ENCODE data around the gene C10orf90.

The C10orf90 gene

DNA sequence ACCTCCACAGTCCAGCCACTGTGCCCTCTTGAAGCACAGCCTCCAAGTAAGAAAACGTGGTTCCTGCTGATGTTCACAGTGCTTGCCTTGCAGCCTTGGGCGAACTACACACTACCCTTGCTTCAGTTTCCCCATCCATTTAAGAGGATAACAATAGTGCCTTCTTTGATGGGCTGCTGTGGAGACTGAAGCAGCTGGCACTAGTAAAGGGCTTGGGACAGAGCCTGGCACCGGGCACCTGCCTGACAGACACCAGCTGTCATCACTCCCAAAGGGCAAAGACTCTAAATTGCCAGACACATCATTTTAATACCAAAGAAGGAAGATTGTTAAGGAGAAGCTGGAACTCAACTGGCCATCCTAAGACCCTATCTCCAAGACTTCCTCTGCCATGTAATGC is 3.1 kb upstream of the C10orf90 start:
- H3K4me3 ChIP-seq (ENCODE audit: low read depth, low read length), result no peak overlapping the region
- no peak overlapping the region for H3K9ac ChIP-seq (ENCODE audit: low read length)
- no peak overlapping the region for H3K27ac ChIP-seq (ENCODE audit: low read depth, low read length)
- H3K27me3 ChIP-seq (ENCODE audit: control insufficient read depth, insufficient read depth, low read length), result no peaks in the 10 kb centered on the region
- 0 out of 2 replicates have a peak, but pooled peaks cover 3% of the 10 kb centered on the region for H3K4me1 ChIP-seq (ENCODE audit: control insufficient read depth, insufficient read depth, low read length)
- no peaks in the 10 kb centered on the region for H3K36me3 ChIP-seq (ENCODE audit: control insufficient read depth, insufficient read depth, low read length)
- H3K9me3 ChIP-seq (ENCODE audit: control insufficient read depth, insufficient read depth, low read depth, low read length), result no peaks in the 10 kb centered on the region

DNA sequence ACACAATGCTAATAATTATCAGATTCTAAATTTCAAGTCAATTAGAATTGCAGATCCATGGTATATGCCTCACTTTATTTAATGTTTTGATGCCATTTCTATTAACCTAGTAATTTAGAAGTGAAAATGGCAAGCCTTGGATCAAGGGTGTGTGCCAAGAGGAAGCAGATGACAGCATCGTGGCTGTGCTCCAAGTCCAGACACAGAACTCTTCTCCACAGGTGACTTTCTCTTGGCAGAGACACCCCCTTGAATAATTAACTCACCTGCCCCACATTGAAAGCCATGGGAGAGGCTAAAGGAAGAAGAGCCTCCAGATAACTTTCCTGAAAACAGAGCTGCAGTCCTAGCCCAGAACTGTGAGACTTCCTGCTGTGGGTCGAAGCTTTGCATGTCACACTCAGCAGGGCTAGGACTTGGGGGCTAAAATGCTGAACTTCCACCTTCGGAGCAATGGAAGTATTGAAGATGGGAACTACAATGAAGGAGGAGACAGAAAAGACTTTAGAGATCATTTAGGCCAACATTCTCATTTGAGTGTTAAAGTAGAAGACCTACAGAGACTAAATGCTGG is 996 bp upstream of the C10orf90 start:
- Histone ChIP-seq H3K27me3 (ENCODE audit: control insufficient read depth, insufficient read depth, low read length) (no peaks in the 10 kb centered on the region), H3K36me3 (ENCODE audit: control insufficient read depth, insufficient read depth, low read length) (no peaks in the 10 kb centered on the region), H3K4me1 (ENCODE audit: control insufficient read depth, insufficient read depth, low read length) (0 out of 2 replicates have a peak, but pooled peaks cover 3% of the 10 kb centered on the region), H3K9me3 (ENCODE audit: control insufficient read depth, insufficient read depth, low read depth, low read length) (no peaks in the 10 kb centered on the region), H3K9ac (ENCODE audit: low read length) (no peak overlapping the region), H3K4me3 (ENCODE audit: low read depth, low read length) (no peak overlapping the region), H3K27ac (ENCODE audit: low read depth, low read length) (no peak overlapping the region)

DNA sequence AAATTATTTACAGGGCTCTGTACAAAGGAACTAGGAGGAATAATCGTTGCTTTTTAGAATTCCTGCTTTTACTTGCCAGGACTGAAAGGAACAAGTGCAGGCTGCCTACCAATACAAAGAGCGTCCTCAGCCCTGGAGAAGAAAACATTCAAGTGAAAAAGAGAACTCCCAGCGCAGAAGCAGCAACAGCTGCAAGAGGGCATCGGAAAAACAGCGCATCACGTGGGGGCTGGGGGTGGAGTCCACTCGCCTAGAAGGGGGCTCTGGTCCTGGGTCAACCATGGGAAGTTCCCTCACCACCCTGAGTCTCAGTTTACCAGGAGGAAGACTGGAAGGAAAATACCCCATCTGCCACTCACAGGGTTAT is 385 bp upstream of the C10orf90 start:
- Histone ChIP-seq H3K4me1 (ENCODE audit: control insufficient read depth, insufficient read depth, low read length) (0 out of 2 replicates have a peak, but pooled peaks cover 3% of the 10 kb centered on the region), H3K9ac (ENCODE audit: low read length) (no peak overlapping the region), H3K9me3 (ENCODE audit: control insufficient read depth, insufficient read depth, low read depth, low read length) (no peaks in the 10 kb centered on the region), H3K27ac (ENCODE audit: low read depth, low read length) (no peak overlapping the region), H3K36me3 (ENCODE audit: control insufficient read depth, insufficient read depth, low read length) (no peaks in the 10 kb centered on the region), H3K4me3 (ENCODE audit: low read depth, low read length) (no peak overlapping the region), H3K27me3 (ENCODE audit: control insufficient read depth, insufficient read depth, low read length) (no peaks in the 10 kb centered on the region)

GRCh38 chr10:126669168-126669567 is 1.3 kb downstream of the C10orf90 start:
- H3K9ac ChIP-seq (ENCODE audit: low read length), result no peak overlapping the region
- no peak overlapping the region for H3K4me3 ChIP-seq (ENCODE audit: low read depth, low read length)
- no peak overlapping the region for H3K27ac ChIP-seq (ENCODE audit: low read depth, low read length)
- H3K9me3 ChIP-seq (ENCODE audit: control insufficient read depth, insufficient read depth, low read depth, low read length), result no peaks in the 10 kb centered on the region
- H3K27me3 ChIP-seq (ENCODE audit: control insufficient read depth, insufficient read depth, low read length), result no peaks in the 10 kb centered on the region
- no peaks in the 10 kb centered on the region for H3K36me3 ChIP-seq (ENCODE audit: control insufficient read depth, insufficient read depth, low read length)
- H3K4me1 ChIP-seq (ENCODE audit: control insufficient read depth, insufficient read depth, low read length), result 0 out of 2 replicates have a peak, but pooled peaks cover 3% of the 10 kb centered on the region

DNA sequence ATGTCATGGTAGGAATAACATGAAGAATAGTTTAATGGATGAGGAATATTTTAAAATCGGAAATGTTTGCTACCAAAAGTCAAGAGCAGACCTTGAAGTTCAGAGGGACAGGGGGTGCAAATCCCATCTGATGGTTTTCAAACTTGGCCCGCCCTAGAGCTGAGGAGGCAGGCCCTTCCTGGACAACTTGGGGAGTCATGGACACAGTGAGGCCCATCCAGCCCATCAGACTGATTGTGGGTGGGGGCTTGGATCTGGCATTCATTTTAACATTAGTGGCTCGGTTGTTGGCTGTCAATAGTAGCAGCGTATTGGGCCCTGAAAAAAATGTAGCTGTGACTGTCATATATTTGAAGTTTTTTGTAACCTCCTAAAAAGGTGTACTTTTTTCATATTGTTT is 2.0 kb downstream of the C10orf90 start:
- no peak overlapping the region for H3K27ac ChIP-seq (ENCODE audit: low read depth, low read length)
- H3K9me3 ChIP-seq (ENCODE audit: control insufficient read depth, insufficient read depth, low read depth, low read length), result no peaks in the 10 kb centered on the region
- no peaks in the 10 kb centered on the region for H3K36me3 ChIP-seq (ENCODE audit: control insufficient read depth, insufficient read depth, low read length)
- no peaks in the 10 kb centered on the region for H3K27me3 ChIP-seq (ENCODE audit: control insufficient read depth, insufficient read depth, low read length)
- H3K4me1 ChIP-seq (ENCODE audit: control insufficient read depth, insufficient read depth, low read length), result 0 out of 2 replicates have a peak, but pooled peaks cover 3% of the 10 kb centered on the region
- no peak overlapping the region for H3K9ac ChIP-seq (ENCODE audit: low read length)
- H3K4me3 ChIP-seq (ENCODE audit: low read depth, low read length), result no peak overlapping the region

DNA sequence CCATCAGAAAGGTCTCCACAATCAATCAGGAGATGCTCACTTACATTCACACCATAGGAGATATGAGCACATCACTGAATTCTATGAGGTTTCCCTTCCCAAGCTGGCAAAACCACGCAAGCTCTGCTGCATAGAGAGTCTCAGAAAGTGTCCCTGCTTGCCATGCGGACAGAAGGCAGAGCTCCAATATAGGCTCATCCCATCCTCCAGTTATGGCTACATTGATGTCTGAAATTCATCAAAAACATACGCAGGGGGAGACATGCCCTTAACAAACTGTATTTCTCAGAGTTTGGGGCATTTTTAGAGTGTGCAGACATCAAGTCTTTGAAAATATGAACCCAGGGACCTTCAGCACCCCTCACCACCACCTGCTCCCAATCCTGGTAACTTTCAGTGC is 2.9 kb downstream of the C10orf90 start:
- Histone ChIP-seq H3K27me3 (ENCODE audit: control insufficient read depth, insufficient read depth, low read length) (no peaks in the 10 kb centered on the region), H3K27ac (ENCODE audit: low read depth, low read length) (no peak overlapping the region), H3K9me3 (ENCODE audit: control insufficient read depth, insufficient read depth, low read depth, low read length) (no peaks in the 10 kb centered on the region), H3K4me1 (ENCODE audit: control insufficient read depth, insufficient read depth, low read length) (0 out of 2 replicates have a peak, but pooled peaks cover 3% of the 10 kb centered on the region), H3K4me3 (ENCODE audit: low read depth, low read length) (no peak overlapping the region), H3K36me3 (ENCODE audit: control insufficient read depth, insufficient read depth, low read length) (no peaks in the 10 kb centered on the region), H3K9ac (ENCODE audit: low read length) (no peak overlapping the region)

GRCh38 chr10:126665207-126665606 is 5.3 kb downstream of the C10orf90 start:
- H3K9me3 ChIP-seq (ENCODE audit: control insufficient read depth, insufficient read depth, low read depth, low read length), result no peaks in the 10 kb centered on the region
- H3K9ac ChIP-seq (ENCODE audit: low read length), result no peak overlapping the region
- no peaks in the 10 kb centered on the region for H3K27me3 ChIP-seq (ENCODE audit: control insufficient read depth, insufficient read depth, low read length)
- H3K27ac ChIP-seq (ENCODE audit: low read depth, low read length), result no peak overlapping the region
- no peaks in the 10 kb centered on the region for H3K36me3 ChIP-seq (ENCODE audit: control insufficient read depth, insufficient read depth, low read length)
- H3K4me3 ChIP-seq (ENCODE audit: low read depth, low read length), result no peak overlapping the region
- H3K4me1 ChIP-seq (ENCODE audit: control insufficient read depth, insufficient read depth, low read length), result no peaks in the 10 kb centered on the region

DNA sequence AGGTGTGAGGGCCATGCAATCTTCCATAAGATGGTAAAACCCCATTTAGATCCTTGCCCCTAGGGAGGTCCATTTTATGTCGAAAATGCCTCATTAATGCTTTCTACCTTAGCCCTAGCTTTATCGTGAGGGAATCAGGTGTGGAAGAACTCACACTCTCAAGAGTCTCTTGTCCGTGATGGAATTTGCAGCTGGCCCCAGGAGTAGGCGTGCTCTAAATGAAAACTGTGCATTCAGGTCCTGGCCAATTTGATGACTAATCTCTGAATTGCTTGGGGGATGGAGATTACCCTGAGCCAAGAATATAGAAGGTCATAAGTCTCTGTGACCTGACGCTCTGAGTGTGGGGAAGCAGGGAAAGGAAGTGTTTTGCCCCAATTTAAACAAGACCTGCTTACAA is 6.6 kb downstream of the C10orf90 start:
- Histone ChIP-seq H3K4me3 (ENCODE audit: low read depth, low read length) (no peak overlapping the region), H3K9ac (ENCODE audit: low read length) (no peak overlapping the region), H3K4me1 (ENCODE audit: control insufficient read depth, insufficient read depth, low read length) (no peaks in the 10 kb centered on the region), H3K27ac (ENCODE audit: low read depth, low read length) (no peak overlapping the region), H3K27me3 (ENCODE audit: control insufficient read depth, insufficient read depth, low read length) (no peaks in the 10 kb centered on the region), H3K36me3 (ENCODE audit: control insufficient read depth, insufficient read depth, low read length) (no peaks in the 10 kb centered on the region), H3K9me3 (ENCODE audit: control insufficient read depth, insufficient read depth, low read depth, low read length) (no peaks in the 10 kb centered on the region)

GRCh38 chr10:126663328-126663727 is 7.2 kb downstream of the C10orf90 start:
- Histone ChIP-seq H3K4me1 (ENCODE audit: control insufficient read depth, insufficient read depth, low read length) (no peaks in the 10 kb centered on the region), H3K27me3 (ENCODE audit: control insufficient read depth, insufficient read depth, low read length) (no peaks in the 10 kb centered on the region), H3K9ac (ENCODE audit: low read length) (no peak overlapping the region), H3K4me3 (ENCODE audit: low read depth, low read length) (no peak overlapping the region), H3K36me3 (ENCODE audit: control insufficient read depth, insufficient read depth, low read length) (no peaks in the 10 kb centered on the region), H3K27ac (ENCODE audit: low read depth, low read length) (no peak overlapping the region), H3K9me3 (ENCODE audit: control insufficient read depth, insufficient read depth, low read depth, low read length) (no peaks in the 10 kb centered on the region)

DNA sequence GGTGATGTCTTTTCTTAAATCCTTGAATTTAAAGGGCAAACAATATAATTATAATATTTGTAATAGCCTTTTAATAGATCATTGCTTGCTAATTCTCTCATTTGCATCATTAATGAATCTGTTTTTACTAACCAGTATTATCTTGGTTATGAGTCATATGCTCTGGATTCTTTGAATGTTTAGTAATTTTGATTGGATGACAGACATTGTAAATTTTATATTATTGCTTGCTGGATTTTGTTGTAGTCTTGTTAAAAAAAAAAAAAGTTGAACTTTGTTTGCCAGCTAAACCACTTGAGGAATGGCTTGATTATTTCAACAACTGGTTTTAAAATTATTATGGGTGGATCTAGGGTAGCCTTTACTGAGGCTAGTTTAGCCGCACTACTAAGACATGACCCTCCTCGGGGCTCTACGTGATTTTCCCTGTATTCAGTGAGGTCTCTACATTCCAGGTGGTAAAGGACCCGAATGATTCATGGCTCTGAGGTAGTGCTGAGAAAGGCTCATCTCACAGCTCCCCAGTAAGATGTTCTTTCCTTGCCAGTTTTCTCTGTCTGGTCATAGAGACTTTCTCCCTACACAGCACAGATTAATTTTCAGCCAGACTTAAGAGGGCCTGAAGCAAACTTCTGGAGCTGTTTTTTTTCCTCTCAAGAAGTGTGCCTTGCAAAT is 8.5 kb downstream of the C10orf90 start:
- H3K27ac ChIP-seq (ENCODE audit: low read depth, low read length), result no peak overlapping the region
- no peak overlapping the region for H3K9ac ChIP-seq (ENCODE audit: low read length)
- H3K36me3 ChIP-seq (ENCODE audit: control insufficient read depth, insufficient read depth, low read length), result no peaks in the 10 kb centered on the region
- no peaks in the 10 kb centered on the region for H3K27me3 ChIP-seq (ENCODE audit: control insufficient read depth, insufficient read depth, low read length)
- no peak overlapping the region for H3K4me3 ChIP-seq (ENCODE audit: low read depth, low read length)
- no peaks in the 10 kb centered on the region for H3K9me3 ChIP-seq (ENCODE audit: control insufficient read depth, insufficient read depth, low read depth, low read length)
- H3K4me1 ChIP-seq (ENCODE audit: control insufficient read depth, insufficient read depth, low read length), result no peaks in the 10 kb centered on the region

DNA sequence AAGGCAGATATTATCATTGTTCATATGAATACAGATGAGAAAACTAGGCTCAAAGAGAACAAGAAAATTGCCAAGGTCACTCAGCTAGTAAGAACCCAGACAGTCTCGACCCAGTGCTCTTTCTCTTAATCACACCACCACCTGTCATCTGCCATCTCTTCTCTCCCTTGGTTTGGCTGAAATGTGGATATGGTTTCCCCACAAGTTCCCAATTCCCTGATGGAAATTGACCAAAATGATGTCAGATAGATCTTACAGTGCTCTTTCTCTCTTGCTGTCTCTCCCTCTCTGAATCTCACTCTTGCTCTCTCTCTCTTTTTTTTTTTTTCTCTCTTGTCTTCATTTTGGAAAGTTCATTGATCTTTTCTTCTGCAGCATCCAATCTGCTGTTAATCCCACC is 9.1 kb downstream of the C10orf90 start:
- Histone ChIP-seq H3K9ac (ENCODE audit: low read length) (no peak overlapping the region), H3K4me3 (ENCODE audit: low read depth, low read length) (no peak overlapping the region), H3K27me3 (ENCODE audit: control insufficient read depth, insufficient read depth, low read length) (no peaks in the 10 kb centered on the region), H3K9me3 (ENCODE audit: control insufficient read depth, insufficient read depth, low read depth, low read length) (no peaks in the 10 kb centered on the region), H3K27ac (ENCODE audit: low read depth, low read length) (no peak overlapping the region), H3K36me3 (ENCODE audit: control insufficient read depth, insufficient read depth, low read length) (no peaks in the 10 kb centered on the region), H3K4me1 (ENCODE audit: control insufficient read depth, insufficient read depth, low read length) (no peaks in the 10 kb centered on the region)

All from HUES6 (cell line).